Stimulated activated memory B cell treated with anti-CD40 and anti-IgM and Interleukin-4, amounts not matched to agents 10 μg/mL and 1 μg/mL and 100 μg/mL, for 72 hours (primary cell): ENCODE measurements around the gene INPP5A.

ENCODE experiments used
- ATAC-seq: fragments of 150-1000 bp; cut with Tn5 transposase; 2 replicates; pipeline ENCODE4 v1.10.0; 2021
- H3K27ac Mint-ChIP-seq: one replicate; pipeline ENCODE4 v1.8.0; 2022; ENCODE audit warnings: mild to moderate bottlenecking, mixed read lengths
- H3K27me3 Mint-ChIP-seq: one replicate; pipeline ENCODE4 v1.8.0; 2022; ENCODE audit warnings: mixed read lengths
- H3K36me3 Mint-ChIP-seq: one replicate; pipeline ENCODE4 v1.8.0; 2022; ENCODE audit warnings: mixed read lengths
- H3K4me1 Mint-ChIP-seq: one replicate; pipeline ENCODE4 v1.8.0; 2022; ENCODE audit warnings: mixed read lengths
- H3K4me3 Mint-ChIP-seq: one replicate; pipeline ENCODE4 v1.8.0; 2022; ENCODE audit warnings: mild to moderate bottlenecking, moderate library complexity, mixed read lengths
- H3K9me3 Mint-ChIP-seq: one replicate; pipeline ENCODE4 v1.8.0; 2022; ENCODE audit warnings: mixed read lengths

INPP5A gene

DNA sequence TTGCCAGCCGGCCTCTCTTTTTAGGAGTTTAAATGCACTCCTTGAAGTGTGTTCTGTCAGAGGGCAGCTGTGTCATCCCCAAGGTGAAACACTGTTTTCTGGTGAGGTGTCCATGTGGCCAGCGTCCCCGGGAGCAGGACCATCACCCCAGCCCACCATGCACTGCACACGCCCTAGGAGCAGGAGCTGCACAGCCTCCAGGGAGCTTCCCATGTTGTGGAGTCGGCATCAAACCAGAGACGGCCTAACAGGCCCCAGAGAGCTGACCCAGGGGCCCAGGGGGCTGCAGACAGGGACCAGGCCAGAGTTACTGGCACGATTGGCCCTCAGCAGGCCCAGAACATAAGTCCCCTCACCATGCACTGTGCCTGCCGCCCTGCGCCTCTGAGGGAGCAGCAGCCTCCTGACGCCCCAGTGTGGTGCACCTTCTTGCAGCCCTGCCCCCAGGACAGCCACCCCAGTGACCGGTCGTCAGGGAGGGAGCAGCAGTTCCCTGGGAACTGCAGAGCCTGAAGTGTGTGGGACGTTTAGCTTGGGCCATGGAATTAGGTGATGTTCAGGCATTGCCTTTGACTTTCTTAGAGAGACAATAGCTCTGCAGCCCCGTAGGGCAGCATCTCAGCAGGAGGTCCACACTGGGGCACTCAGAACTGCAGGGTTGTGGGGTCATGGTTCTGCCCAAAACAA is 150.4 kb downstream of the INPP5A start:
- H3K27me3 Mint-ChIP-seq: no peaks in the 10 kb centered on the region
- peaks cover 30% of the 10 kb centered on the region for H3K36me3 Mint-ChIP-seq
- no peak overlapping the region for H3K27ac Mint-ChIP-seq
- no peak for ATAC-seq
- H3K4me1 Mint-ChIP-seq: peaks cover 24% of the 10 kb centered on the region
- no peak overlapping the region for H3K4me3 Mint-ChIP-seq
- H3K9me3 Mint-ChIP-seq: peaks cover 7% of the 10 kb centered on the region

DNA sequence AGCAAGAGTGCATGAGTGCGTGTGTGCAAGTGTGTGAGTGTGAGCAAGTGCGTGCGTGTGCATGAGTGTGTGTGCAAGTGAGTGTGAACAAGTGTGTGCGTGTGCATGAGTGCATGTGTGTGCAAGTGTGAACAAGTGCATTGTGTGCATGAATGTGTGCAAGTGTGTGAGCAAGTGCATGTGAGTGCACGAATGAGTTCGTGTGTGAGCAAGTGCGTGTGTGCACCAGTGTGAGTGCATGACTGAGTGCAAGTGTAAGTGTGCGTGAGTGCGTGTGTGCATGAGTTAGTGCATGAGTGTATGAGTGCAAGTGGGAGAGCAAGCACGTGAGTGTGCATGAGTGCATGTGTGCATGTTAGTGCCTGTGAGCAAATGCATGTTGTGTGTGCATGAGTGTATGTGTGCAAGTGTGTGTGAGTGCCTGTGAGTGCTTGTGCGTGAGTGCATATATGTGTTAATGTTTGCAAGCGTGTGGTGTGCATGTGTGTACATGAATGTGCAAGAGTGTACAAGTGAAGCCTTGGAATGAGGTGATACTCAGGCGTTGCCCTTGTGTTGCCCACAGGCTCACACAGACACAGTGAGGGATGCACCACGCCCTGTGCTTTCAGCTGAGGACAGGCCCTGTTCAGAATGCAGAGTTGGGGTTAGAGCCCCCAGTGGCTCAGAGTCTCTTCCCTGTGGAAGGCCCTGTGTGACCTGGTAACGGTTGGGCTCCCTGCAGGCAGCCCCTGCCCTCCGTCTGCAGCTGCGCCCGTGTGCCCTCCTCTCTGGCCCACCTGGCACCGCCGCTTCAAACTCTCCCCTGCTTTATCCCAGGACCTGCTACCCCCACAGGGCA is 151.2 kb downstream of the INPP5A start:
- H3K4me1 Mint-ChIP-seq: peaks cover 18% of the 10 kb centered on the region
- H3K27ac Mint-ChIP-seq: no peak overlapping the region
- H3K36me3 Mint-ChIP-seq: peaks cover 37% of the 10 kb centered on the region
- ATAC-seq: no peak
- peaks cover 9% of the 10 kb centered on the region for H3K9me3 Mint-ChIP-seq
- no peak overlapping the region for H3K4me3 Mint-ChIP-seq
- H3K27me3 Mint-ChIP-seq: no peaks in the 10 kb centered on the region

DNA sequence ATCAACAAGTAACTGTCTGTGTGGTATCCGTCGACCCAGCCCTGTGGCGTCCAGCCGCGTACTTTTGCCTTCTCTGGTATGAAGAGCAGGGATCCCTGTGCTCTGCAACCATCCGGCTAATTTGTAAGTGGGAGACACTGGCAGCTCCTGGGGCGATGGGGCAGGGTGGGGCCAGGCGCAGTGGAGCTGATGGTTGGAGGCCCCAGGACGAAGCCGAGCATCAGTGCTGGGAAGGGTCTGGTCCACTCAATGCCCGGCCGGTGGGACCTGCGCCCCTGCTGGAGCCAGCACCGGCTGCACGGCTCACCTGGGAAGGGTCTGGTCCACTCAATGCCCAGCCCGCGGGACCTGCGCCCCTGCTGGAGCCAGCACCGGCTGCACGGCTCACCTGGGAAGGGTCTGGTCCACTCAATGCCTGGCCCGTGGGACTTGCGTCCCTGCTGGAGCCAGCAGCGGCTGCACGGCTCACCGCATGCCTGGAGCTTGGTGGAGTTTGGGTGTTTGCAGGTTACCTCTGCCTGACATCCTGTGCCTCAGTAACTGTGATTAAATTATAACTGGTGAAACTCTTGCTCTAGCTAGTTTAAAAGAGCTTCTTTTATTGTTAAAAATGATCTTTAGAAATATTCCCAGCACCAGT is 152.3 kb downstream of the INPP5A start:
- Mint-ChIP-seq H3K4me1 (peaks cover 14% of the 10 kb centered on the region), H3K27me3 (no peaks in the 10 kb centered on the region), H3K27ac (no peak overlapping the region), H3K36me3 (peaks cover 47% of the 10 kb centered on the region), H3K4me3 (no peak overlapping the region), H3K9me3 (peaks cover 14% of the 10 kb centered on the region)
- ATAC-seq: no peak

DNA sequence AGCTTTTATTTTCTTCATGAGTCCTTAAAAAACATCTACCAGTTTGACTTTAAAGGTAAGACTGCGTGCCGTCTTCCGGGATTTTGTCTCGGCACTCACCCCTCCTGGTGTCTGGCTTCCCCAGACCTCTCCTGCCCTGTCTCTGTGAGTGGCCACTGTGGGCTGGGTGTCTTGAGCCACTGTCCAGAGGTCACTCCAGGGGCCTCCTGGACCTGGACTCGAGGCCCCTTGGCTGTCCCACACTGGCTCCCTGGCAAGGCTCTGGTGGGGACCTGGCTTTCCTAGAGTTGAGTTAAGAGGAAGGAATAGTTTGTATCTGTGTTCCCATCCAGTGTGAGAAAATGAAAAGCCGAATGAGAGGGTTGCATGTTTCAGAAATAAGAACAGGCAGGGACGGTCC is 152.8 kb downstream of the INPP5A start:
- H3K9me3 Mint-ChIP-seq: peaks cover 14% of the 10 kb centered on the region
- peaks cover 9% of the 10 kb centered on the region for H3K4me1 Mint-ChIP-seq
- no peak overlapping the region for H3K27ac Mint-ChIP-seq
- H3K4me3 Mint-ChIP-seq: no peak overlapping the region
- no peak for ATAC-seq
- H3K36me3 Mint-ChIP-seq: peaks cover 53% of the 10 kb centered on the region
- no peaks in the 10 kb centered on the region for H3K27me3 Mint-ChIP-seq

DNA sequence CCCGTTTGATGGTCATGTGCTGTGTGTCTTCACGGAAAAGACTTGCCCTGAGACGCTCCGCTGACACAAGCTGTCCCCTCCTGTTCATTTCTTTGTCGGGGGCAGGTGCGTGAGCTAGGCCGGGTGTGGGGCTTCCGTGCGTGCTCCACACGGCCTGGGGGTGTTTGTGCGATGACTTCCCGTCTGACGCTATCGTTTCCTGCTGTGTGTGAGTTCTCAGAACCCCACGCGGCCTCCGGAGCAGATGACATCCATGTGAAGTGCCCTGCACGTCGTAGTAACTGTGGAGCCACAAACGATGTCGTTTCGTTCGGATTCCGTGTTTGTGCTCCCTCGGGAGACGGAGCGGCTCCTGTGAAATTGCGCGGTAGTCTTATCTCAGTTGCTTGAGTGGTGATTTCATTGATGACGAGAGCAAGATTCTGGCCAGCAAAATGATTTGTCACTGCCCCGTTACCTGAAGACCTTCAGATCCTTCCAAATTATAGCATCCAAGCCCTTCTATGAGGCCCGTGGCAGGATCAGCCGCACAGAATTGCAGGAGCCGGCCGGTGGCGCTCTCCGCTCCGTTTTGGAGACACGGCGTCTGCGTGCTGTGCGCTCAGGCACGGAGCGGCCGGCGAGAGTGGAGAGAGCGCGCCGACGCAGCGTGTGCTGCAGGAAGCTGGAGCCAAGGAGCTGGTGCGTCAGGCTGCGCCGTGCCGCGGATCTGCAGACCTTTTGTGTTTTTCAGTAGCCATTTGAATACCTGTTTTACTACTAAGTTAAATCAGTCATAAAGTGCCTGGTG is 153.4 kb downstream of the INPP5A start:
- Mint-ChIP-seq H3K27ac (no peak overlapping the region), H3K9me3 (peaks cover 14% of the 10 kb centered on the region), H3K27me3 (no peaks in the 10 kb centered on the region), H3K4me3 (no peak overlapping the region), H3K36me3 (peaks cover 58% of the 10 kb centered on the region), H3K4me1 (peaks cover 6% of the 10 kb centered on the region)
- no peak for ATAC-seq

DNA sequence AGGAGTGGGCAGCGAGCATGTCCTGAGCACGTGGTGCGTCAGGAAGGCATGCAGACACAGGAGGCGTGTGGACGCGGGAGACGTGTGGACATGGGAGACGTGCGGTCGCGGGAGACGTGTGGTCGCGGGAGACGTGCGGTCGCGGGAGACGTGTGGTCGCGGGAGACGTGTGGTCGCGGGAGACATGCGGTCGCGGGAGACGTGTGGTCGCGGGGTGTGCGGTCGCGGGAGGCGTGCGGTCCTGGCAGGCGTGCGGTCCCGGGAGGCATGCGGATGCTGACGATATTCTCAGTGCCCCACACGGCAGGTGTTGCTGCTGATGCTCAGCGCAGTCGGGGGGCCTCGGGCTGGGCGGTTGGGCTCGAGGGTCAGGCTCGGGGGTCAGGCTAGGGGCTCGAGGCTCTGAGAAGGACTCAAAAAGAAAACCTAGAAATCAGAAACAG is 154.1 kb downstream of the INPP5A start:
- no peak for ATAC-seq
- Mint-ChIP-seq H3K27me3 (no peaks in the 10 kb centered on the region), H3K27ac (no peak overlapping the region), H3K4me1 (peaks cover 6% of the 10 kb centered on the region), H3K4me3 (no peak overlapping the region), H3K36me3 (peaks cover 58% of the 10 kb centered on the region), H3K9me3 (peaks cover 14% of the 10 kb centered on the region)

DNA sequence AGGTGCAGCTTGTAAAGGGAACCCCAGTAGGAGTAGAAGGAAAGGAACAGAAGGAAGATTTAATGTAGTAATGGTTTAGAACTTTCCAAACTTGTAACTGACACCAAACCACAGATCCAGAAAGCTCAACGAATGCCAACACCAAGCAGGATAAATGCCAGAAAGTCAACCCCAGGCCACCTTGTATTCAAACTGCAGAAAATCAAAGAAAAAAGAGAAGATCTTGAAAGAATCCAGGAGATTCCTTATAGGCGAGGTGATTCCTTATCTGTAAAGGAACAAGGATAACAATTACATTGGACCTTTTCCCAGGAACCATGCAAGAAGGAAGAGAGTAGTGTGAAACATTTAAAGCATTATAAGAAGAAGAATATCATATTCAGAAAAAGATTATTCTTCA is 154.7 kb downstream of the INPP5A start:
- no peak overlapping the region for H3K4me3 Mint-ChIP-seq
- H3K9me3 Mint-ChIP-seq: peaks cover 14% of the 10 kb centered on the region
- peaks cover 62% of the 10 kb centered on the region for H3K36me3 Mint-ChIP-seq
- H3K4me1 Mint-ChIP-seq: peaks cover 6% of the 10 kb centered on the region
- no peak for ATAC-seq
- H3K27me3 Mint-ChIP-seq: no peaks in the 10 kb centered on the region
- no peak overlapping the region for H3K27ac Mint-ChIP-seq

DNA sequence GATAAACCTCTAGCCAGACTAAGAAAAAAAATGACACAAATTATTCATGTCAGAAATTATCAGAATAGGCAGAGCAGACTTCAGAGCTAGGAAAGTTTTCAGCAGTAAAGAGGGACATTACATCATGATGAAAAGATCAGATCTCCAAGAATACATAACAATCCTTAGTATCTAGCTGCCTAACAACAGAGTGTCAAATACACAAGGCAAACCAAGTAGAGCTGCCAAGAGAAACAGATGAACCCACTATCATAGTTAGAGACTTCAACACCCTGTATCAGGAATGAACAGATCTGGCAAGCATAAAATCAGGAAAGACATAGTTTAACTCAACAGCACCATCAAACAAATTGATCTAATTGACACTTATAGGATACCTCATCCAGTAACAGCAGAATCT is 156.1 kb downstream of the INPP5A start:
- no peak overlapping the region for H3K27ac Mint-ChIP-seq

DNA sequence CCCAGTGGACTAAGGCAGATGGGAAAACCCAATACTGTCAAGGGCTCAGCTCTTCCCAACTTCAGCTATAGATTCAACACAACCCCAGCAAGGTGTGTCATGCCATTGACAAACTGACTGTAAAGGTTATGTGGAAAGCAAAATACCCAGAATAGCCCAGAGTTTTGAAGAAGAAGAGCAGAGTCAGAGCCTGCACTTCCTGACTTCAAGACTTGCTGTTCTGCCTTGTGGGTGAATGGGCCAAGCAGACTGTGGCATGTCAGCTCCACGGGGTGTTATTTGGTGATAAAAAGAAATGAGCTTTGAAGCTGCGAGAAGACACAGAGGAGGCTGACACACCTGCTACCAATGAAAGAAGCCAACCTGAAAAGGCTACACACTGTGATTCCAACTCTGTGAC is 158.6 kb downstream of the INPP5A start:
- Mint-ChIP-seq H3K36me3 (peaks cover 65% of the 10 kb centered on the region), H3K4me3 (no peak overlapping the region), H3K27ac (no peak overlapping the region), H3K27me3 (no peaks in the 10 kb centered on the region), H3K4me1 (peaks cover 6% of the 10 kb centered on the region), H3K9me3 (peaks cover 14% of the 10 kb centered on the region)
- no peak for ATAC-seq

More for the DNA sequence above, 156.1 kb downstream of the INPP5A start:
- no peak overlapping the region for H3K4me3 Mint-ChIP-seq
- H3K36me3 Mint-ChIP-seq: peaks cover 73% of the 10 kb centered on the region
- H3K27me3 Mint-ChIP-seq: no peaks in the 10 kb centered on the region
- peaks cover 6% of the 10 kb centered on the region for H3K4me1 Mint-ChIP-seq
- ATAC-seq: no peak
- H3K9me3 Mint-ChIP-seq: peaks cover 14% of the 10 kb centered on the region

DNA sequence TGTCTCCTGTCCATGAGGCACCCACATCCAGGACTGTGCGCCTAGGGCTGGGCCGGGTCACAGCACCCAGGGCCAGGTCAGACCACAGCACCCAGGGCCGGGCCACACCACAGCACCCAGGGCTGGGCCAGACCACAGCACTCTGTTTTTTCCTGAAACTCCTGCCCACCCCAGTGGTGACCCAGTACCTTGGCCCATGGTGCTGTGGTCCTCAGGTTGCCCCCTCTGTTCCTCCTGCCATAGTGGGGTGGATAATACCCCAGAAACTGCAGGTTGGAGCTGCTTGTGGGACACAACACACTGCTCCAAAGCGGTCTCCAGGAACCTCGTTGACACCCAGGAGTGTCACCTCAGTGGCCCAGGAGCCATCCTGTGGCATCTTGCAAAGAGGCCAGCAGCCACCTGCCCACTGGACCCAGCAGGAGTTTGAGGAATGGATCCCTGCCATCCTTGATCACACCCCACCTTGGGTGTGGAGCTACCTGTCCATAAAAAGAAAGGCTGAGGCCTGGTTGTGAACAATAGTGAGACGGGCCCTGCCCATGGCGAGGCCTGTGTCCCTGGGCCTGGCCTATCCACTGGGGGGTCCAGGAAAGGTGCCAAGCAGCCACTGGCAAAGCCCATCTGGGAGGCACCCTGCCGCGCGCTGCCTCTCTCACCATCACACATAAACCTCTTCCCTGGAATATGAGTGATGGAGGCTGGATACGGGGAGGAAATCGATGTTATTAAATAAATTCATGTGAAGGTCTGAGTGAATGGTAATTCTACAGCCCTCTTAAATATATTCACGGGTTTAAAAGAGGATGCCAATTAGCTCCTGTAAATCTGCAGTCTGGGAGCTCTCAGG is 159.4 kb downstream of the INPP5A start:
- peaks cover 6% of the 10 kb centered on the region for H3K4me1 Mint-ChIP-seq
- no peak for ATAC-seq
- H3K4me3 Mint-ChIP-seq: no peak overlapping the region
- no peaks in the 10 kb centered on the region for H3K27me3 Mint-ChIP-seq
- H3K9me3 Mint-ChIP-seq: peaks cover 11% of the 10 kb centered on the region
- H3K36me3 Mint-ChIP-seq: peaks cover 58% of the 10 kb centered on the region
- no peak overlapping the region for H3K27ac Mint-ChIP-seq

DNA sequence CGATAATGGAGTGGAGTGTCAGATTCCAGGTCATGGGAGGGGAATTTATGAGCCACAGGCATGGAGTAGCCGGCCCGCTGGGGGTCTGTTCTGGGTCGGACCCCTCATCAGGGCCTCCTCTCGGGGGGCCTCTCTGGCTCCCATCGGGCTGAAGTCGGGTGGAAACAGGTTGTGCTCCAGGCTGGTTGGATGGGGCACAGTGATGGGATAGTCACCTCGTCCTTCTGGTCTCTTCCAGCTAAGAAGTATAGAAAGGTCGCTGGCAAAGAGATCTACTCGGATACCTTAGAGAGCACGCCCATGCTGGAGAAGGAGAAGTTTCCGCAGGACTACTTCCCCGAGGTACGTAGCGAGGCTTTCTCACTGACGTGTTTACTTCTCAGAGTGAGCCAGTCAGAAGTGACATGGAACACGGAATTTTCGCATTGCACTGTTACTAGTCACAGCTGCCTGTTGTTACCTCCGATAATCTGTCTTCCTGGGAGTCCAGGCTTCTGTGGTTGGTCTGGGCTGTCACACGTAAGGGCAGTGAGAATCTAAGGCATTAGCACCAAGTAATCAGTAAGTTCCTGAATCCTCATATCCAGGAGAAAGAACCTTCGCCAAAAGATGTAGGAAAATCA is 160.1 kb downstream of the INPP5A start:
- H3K36me3 Mint-ChIP-seq: peaks cover 58% of the 10 kb centered on the region
- peaks cover 7% of the 10 kb centered on the region for H3K9me3 Mint-ChIP-seq
- no peak overlapping the region for H3K4me3 Mint-ChIP-seq
- peaks cover 6% of the 10 kb centered on the region for H3K4me1 Mint-ChIP-seq
- no peak for ATAC-seq
- no peak overlapping the region for H3K27ac Mint-ChIP-seq
- no peaks in the 10 kb centered on the region for H3K27me3 Mint-ChIP-seq

DNA sequence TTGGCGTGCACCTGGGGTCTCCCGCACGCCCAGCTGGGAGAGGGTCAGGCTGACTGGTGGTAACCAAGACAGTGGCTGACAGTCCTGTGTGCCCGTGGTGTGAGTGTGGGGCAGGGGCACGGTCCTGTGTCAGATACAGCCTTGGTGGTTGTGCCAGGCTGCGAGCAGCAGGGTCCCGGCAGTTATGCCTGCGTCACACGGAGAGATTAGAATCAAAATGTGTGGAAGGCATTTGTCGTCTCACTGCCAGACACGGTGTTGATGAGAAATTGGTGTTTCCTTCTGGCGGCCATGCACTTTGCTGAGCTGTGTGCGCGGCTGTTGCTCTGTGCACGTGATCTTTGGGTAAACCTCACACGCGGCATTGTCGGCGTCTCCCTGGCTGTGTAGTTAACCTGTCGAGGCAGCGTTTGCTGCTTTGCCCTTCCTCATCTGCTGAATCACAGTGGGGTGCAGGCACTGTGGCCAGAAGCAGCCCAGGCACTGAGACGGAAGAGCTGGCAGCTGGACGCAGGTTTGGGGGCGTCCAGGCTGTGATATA is 160.7 kb downstream of the INPP5A start:
- peaks cover 8% of the 10 kb centered on the region for H3K9me3 Mint-ChIP-seq
- peaks cover 56% of the 10 kb centered on the region for H3K36me3 Mint-ChIP-seq
- ATAC-seq: no peak
- no peak overlapping the region for H3K27ac Mint-ChIP-seq
- H3K4me3 Mint-ChIP-seq: no peak overlapping the region
- peaks cover 6% of the 10 kb centered on the region for H3K4me1 Mint-ChIP-seq
- no peaks in the 10 kb centered on the region for H3K27me3 Mint-ChIP-seq

DNA sequence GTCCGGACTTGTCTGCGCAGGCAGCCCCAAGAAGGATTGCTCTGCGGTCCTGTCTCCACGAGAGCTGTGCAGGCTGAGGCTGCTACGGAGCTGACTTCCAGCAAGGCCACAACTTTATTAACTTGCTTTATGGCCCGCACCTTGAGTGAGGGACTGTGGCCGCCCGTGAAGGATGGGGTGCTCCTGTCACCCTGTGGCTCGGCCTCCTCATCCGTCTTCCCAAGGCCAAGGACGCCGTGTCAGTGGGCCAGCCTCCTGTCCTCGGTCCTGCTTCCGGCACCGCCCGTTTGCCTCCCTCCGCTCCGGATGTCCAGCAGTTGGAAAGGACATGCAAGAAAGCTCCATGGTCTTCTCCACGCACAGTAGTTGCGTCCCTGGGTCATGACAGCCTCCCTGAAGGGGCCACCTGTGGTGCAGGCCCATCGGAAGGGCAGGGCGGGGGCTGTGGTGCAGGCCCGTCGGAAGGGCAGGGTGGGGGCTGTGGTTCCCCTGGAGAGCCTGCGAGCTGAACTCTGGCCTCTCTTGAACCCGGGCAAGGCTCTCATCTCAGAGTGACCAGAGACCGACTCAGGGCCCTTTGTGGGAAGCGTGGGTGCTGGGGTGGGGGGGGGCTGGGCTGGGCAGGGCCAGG is 161.3 kb downstream of the INPP5A start:
- Mint-ChIP-seq H3K27me3 (no peaks in the 10 kb centered on the region), H3K36me3 (peaks cover 56% of the 10 kb centered on the region), H3K4me3 (no peak overlapping the region), H3K27ac (no peak overlapping the region), H3K9me3 (peaks cover 11% of the 10 kb centered on the region), H3K4me1 (peaks cover 6% of the 10 kb centered on the region)
- no peak for ATAC-seq
